Embryonic facial prominence (tissue), 1 donor: ENCODE measurements around the gene MRPS6.

Source experiments
- DNase-seq: peaks from one replicate; pipeline ENCODE4 v3.0.0-alpha.2; 2016; ENCODE audit errors: extremely low spot score

The MRPS6 gene

GRCh38 chr21:34100337-34100736 is 27.0 kb downstream of the MRPS6 start:
- no peak for DNase-seq

- no peak for DNase-seq
Observed at GRCh38 chr21:34100790-34101189, 27.4 kb downstream of the MRPS6 start.

GRCh38 chr21:34105947-34106541 is 32.7 kb downstream of the MRPS6 start:
- no peak for DNase-seq

GRCh38 chr21:34107606-34108005 is 34.2 kb downstream of the MRPS6 start:
- DNase-seq = no peak

- no peak for DNase-seq
Observed at GRCh38 chr21:34109075-34109474, 35.7 kb downstream of the MRPS6 start.

- no peak for DNase-seq
Observed at GRCh38 chr21:34110594-34111202, 37.3 kb downstream of the MRPS6 start.

GRCh38 chr21:34112316-34113033 is 39.1 kb downstream of the MRPS6 start:
- no peak for DNase-seq

- DNase-seq = no peak
Observed at GRCh38 chr21:34113842-34114241, 40.5 kb downstream of the MRPS6 start.

GRCh38 chr21:34115160-34115559 is 41.8 kb downstream of the MRPS6 start:
- DNase-seq = no peak

GRCh38 chr21:34116569-34116968 is 43.2 kb downstream of the MRPS6 start:
- DNase-seq = no peak

- DNase-seq = no peak
Observed at GRCh38 chr21:34120867-34121266, 47.5 kb downstream of the MRPS6 start.

GRCh38 chr21:34122047-34122446 is 48.7 kb downstream of the MRPS6 start:
- no peak for DNase-seq

GRCh38 chr21:34123609-34124008 is 50.2 kb downstream of the MRPS6 start:
- DNase-seq = no peak

- no peak for DNase-seq
Observed at GRCh38 chr21:34126269-34126668, 52.9 kb downstream of the MRPS6 start.

GRCh38 chr21:34126691-34127090 is 53.3 kb downstream of the MRPS6 start:
- no peak for DNase-seq

GRCh38 chr21:34128124-34128523 is 54.7 kb downstream of the MRPS6 start:
- no peak for DNase-seq

- DNase-seq = no peak
Observed at GRCh38 chr21:34128674-34129038, 55.3 kb downstream of the MRPS6 start.

GRCh38 chr21:34129039-34129891 is 55.9 kb downstream of the MRPS6 start:
- peak; percentile 87 for DNase-seq

GRCh38 chr21:34129901-34130715 is 56.7 kb downstream of the MRPS6 start:
- DNase-seq = no peak

- no peak for DNase-seq
Observed at GRCh38 chr21:34130716-34130985, 57.3 kb downstream of the MRPS6 start.

- no peak for DNase-seq
Observed at GRCh38 chr21:34131586-34131985, 58.2 kb downstream of the MRPS6 start.

GRCh38 chr21:34132202-34132601 is 58.8 kb downstream of the MRPS6 start:
- no peak for DNase-seq
